GM12878 (cell line): ENCODE data around the gene CFLAR. TPM values are rescaled to one million over a fixed set of nuclear protein-coding genes. Genes with fewer than 3 reads are reported as not detected.

Source experiments
- ATAC-seq: fragments of 200-7000 bp; cut with Tn5 transposase; 3 replicates; pipeline ENCODE4 v1.9.1; 2020; ENCODE audit warnings: mild to moderate bottlenecking, moderate library complexity
- BruUV-seq: library from RNA; stranded (reverse); fragments of 400-500 nt; replicated peaks from 2 replicates; lab custom pipeline; 2021; lab: Mats Ljungman, UMichigan
- CTCF ChIA-PET: fragments of 300-600 bp; sonication (Branson Sonifier 250); formaldehyde crosslinking; extraction: SDS; loops from one replicate; lab custom pipeline; 2021; ENCODE audit warnings: inconsistent platforms; lab: Yijun Ruan, JAX
- POLR2A ChIA-PET: fragments of 350-600 bp; formaldehyde crosslinking; extraction: SDS; loops from one replicate; lab custom pipeline; 2021; ENCODE audit warnings: inconsistent platforms; lab: Charles Lee
- RAD21 ChIA-PET: fragments of 300-600 bp; sonication (Branson Sonifier 250); formaldehyde crosslinking; loops from one replicate; lab custom pipeline; 2023; ENCODE audit warnings: antibody characterized with exemption; ENCODE audit not compliant: unreplicated experiment; lab: Charles Lee
- SMC1A ChIA-PET: fragments of 300-600 bp; sonication (Branson Sonifier 250); formaldehyde crosslinking; loops from one replicate; lab custom pipeline; 2023; ENCODE audit not compliant: unreplicated experiment, uncharacterized antibody; lab: Charles Lee
- DNase-seq: peaks from one replicate; pipeline ENCODE4 v3.0.0-alpha.2; 2011; ENCODE audit warnings: low read depth, low spot score
- FAIRE-seq: peaks from 3 replicates; lab custom pipeline; 2011; peaks lifted over from hg19 to GRCh38; lab: Jason Lieb, UNC
- H2AFZ ChIP-seq: 2 replicates; pipeline ENCODE4 v1.6.0; 2011; ENCODE audit warnings: low read depth, low read length, control low read depth; ENCODE audit not compliant: control insufficient read depth
- H3K27ac ChIP-seq: 2 replicates; pipeline ENCODE4 v1.5.1; 2011; ENCODE audit warnings: control low read depth; ENCODE audit not compliant: control insufficient read depth, insufficient read depth
- H3K27me3 ChIP-seq, 2 experiments: replicated peaks in 1 of 2; 2 replicates each; pipeline versions ENCODE4 v1.6.0 to v1.6.1; 2011; ENCODE audit warnings: low read length in 1 of 2; ENCODE audit not compliant: control insufficient read depth in 2 of 2, insufficient read depth in 2 of 2
- H3K36me3 ChIP-seq, 2 experiments: 2 replicates each; pipeline ENCODE4 v1.5.1; 2011; ENCODE audit warnings: low read length in 1 of 2; ENCODE audit not compliant: control insufficient read depth in 2 of 2, insufficient read depth in 2 of 2
- H3K4me1 ChIP-seq: 2 replicates; pipeline ENCODE4 v1.6.1; 2011; ENCODE audit warnings: mild to moderate bottlenecking, low read length, moderate library complexity, mixed read lengths; ENCODE audit not compliant: control insufficient read depth, insufficient read depth
- H3K4me2 ChIP-seq: 2 replicates; pipeline ENCODE4 v1.6.0; 2011; ENCODE audit warnings: control low read depth; ENCODE audit not compliant: control insufficient read depth, insufficient read depth
- H3K4me3 ChIP-seq: fragments of 200-600 bp; sonication (generic); 2 replicates; pipeline ENCODE4 v1.5.1; 2016
- H3K79me2 ChIP-seq: 2 replicates; pipeline ENCODE4 v1.6.0; 2011; ENCODE audit warnings: low read length; ENCODE audit not compliant: control insufficient read depth, insufficient read depth
- H3K9ac ChIP-seq: 2 replicates; pipeline ENCODE4 v1.8.0; 2011; ENCODE audit warnings: low read length, control low read depth, mixed read lengths; ENCODE audit not compliant: control insufficient read depth, insufficient read depth
- H3K9me3 ChIP-seq: replicated peaks from 3 replicates; pipeline ENCODE4 v1.5.1; 2011; ENCODE audit warnings: mild to moderate bottlenecking, low read length; ENCODE audit not compliant: control insufficient read depth, insufficient read depth
- H4K20me1 ChIP-seq: 2 replicates; pipeline ENCODE4 v1.6.0; 2011; ENCODE audit not compliant: control insufficient read depth, insufficient read depth
- BCL11A ChIP-seq: IDR thresholded peaks from 2 replicates; pipeline ENCODE4 v1.6.1; 2011; ENCODE audit warnings: low read depth, low read length
- BRCA1 ChIP-seq: IDR thresholded peaks from 2 replicates; pipeline ENCODE4 v1.6.1; 2011; ENCODE audit warnings: low read depth, low read length, improper control_type of control experiment
- ETV6 ChIP-seq, 2 experiments: fragments of 450-650 bp in 1 of 2; IDR thresholded peaks in 1 of 2; conservative IDR thresholded peaks in 1 of 2; 2 replicates each; pipeline ENCODE4 v1.6.1; 2014; ENCODE audit warnings: antibody characterized with exemption in 1 of 2, borderline replicate concordance in 1 of 2, low read depth in 1 of 2, mild to moderate bottlenecking in 1 of 2, moderate library complexity in 1 of 2
- FOS ChIP-seq: IDR thresholded peaks from 3 replicates; pipeline ENCODE4 v1.6.1; 2011; ENCODE audit warnings: borderline replicate concordance; ENCODE audit not compliant: insufficient read length; ENCODE audit errors: extremely low read depth
- RELA ChIP-seq: fragments of 450-650 bp; IDR thresholded peaks from 2 replicates; pipeline ENCODE4 v1.8.0; 2014; ENCODE audit warnings: borderline replicate concordance; ENCODE audit not compliant: partially characterized antibody
- YY1 ChIP-seq: IDR thresholded peaks from 2 replicates; pipeline ENCODE4 v1.6.1; 2011; ENCODE audit warnings: low read depth, mild to moderate bottlenecking, low read length
- ZBED1 ChIP-seq: IDR thresholded peaks from 2 replicates; pipeline ENCODE4 v1.6.1; 2016; ENCODE audit warnings: borderline replicate concordance
- WGBS: methylation state at CpG from one replicate; pipeline ENCODE4 v1.1.6; 2016; ENCODE audit warnings: low lambda C conversion rate; ENCODE audit not compliant: insufficient replicate concordance, insufficient coverage; ENCODE audit errors: missing lambda C conversion rate; 5-methylcytosine and 5-hydroxymethylcytosine counted together
- in situ Hi-C: fragments of 300-500 bp; cut with MboI; formaldehyde crosslinking; loops from 9 replicates; pipeline ENCODE4 v1.14.3; 2018; ENCODE audit warnings: mixed read lengths
- intact Hi-C: fragments of 100-400 bp; cut with micrococcal nuclease; formaldehyde crosslinking; loops from one replicate; pipeline ENCODE4 v1.14.2; 2022; ENCODE audit not compliant: unreplicated experiment
- polyA plus RNA-seq, 11 experiments: library from polyadenylated mRNA; depleted of rRNA in 4 of 11; unstranded in 6 of 11; stranded (reverse) in 5 of 11; fragments of >200 nt; fragmentation: Nextera tagmentation in 4 of 11; fragmentation: Illumina TruSeq in 1 of 11; extraction: Ambion mirVana in 4 of 11; extraction: Trizol in 1 of 11; gene quantifications; 1 replicate in 1 of 11; 2 replicates in 10 of 11; pipeline versions ENCODE4 v1.2.1 to v1.2.3, GENCODE V29; 2011 to 2016; ENCODE audit warnings: inconsistent platforms in 2 of 11, missing spikeins in 2 of 11, low read depth in 1 of 11
- total RNA-seq, 4 experiments: library from RNA; depleted of rRNA in 3 of 4; stranded (reverse); fragments of >200 nt in 3 of 4; fragmentation: Illumina TruSeq in 1 of 4; extraction: Trizol in 1 of 4; gene quantifications; 2 replicates each; pipeline versions ENCODE4 v1.2.1 to v1.2.3, GENCODE V29; 2013 to 2021
- TF ChIP-seq, protein P1 (sequence below): fragments of 450-650 bp; IDR thresholded peaks from 2 replicates; pipeline ENCODE4 v1.6.1; 2016; ENCODE audit warnings: mild to moderate bottlenecking
- TF ChIP-seq, protein P2 (sequence below): fragments of 150-350 bp; IDR thresholded peaks from 2 replicates; pipeline ENCODE4 v1.6.1; 2016; ENCODE audit warnings: low read depth, low read length
- TF ChIP-seq, protein P3 (sequence below), 3 experiments: IDR thresholded peaks in 2 of 3; conservative IDR thresholded peaks in 1 of 3; 2 replicates each; pipeline ENCODE4 v1.5.1; 2011; ENCODE audit warnings: low read depth in 3 of 3, low read length in 3 of 3, mild to moderate bottlenecking in 3 of 3, control low read depth in 2 of 3, moderate library complexity in 2 of 3, inconsistent platforms in 1 of 3, mixed read lengths in 1 of 3; ENCODE audit not compliant: control insufficient read depth in 2 of 3, insufficient read depth in 1 of 3; ENCODE audit errors: extremely low read depth in 1 of 3
- TF ChIP-seq, protein P4 (sequence below): IDR thresholded peaks from 2 replicates; pipeline ENCODE4 v1.6.1; 2011; ENCODE audit warnings: low read depth, low read length, improper control_type of control experiment, borderline replicate concordance
- TF ChIP-seq, protein P5 (sequence below): IDR thresholded peaks from 2 replicates; pipeline ENCODE4 v1.6.1; 2012; ENCODE audit warnings: low read depth, low read length, improper control_type of control experiment

Gene CFLAR
- total and polyA plus RNA-seq, 10 of the 15 experiments (the other 5 are each of a cell fraction or from before 2014, with no cell fraction given): 80.6 to 181 (median 101) TPM

DNA sequence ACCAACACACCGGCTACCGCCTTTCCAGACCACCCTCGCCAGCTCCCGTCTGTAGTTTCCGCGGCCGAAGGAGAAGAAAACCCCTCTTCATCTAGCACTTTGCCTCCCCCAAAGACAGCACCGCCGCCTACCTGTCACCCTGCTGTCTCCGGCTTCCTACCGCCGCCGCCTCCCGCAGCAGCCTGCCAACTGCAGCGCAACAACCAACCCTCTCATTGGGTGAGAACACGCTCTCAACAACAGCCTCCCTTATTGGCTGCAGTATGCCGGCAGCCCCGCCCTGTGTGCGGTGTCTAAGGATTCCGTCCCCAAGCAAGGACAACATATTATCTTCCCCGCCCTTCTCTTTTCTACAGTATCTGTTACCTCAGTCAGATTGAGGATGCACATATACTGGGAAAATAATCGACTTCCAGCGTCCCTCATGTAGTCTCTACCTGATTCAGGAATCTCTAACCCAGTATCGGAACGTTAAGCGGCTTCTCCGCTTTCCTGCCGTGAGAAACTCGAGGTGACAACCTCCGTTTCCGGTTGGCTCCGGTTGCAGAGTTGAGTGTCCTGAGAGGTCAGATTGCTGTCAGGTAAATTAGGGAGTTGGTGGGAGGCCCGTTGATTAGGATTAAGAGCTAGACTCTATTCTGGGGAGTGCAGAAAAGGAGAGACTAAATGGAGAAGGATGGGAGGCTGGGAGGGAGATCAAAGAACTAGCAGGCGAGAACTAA lies 44.3 kb upstream of the CFLAR start, which contains the start of the genes HYCC2 and NDUFB3 (continued):
- TF ChIP-seq ETV6 (conservative IDR thresholded peaks at IDR 0.05 in 1 of 2, IDR thresholded peaks at IDR 0.05 in 1 of 2; ENCODE audit: borderline replicate concordance in 1 of 2, low read depth in 1 of 2): peak in 1 of 2 experiments; percentile 53; a peak in 1 of 4 replicates
- no peak for TF ChIP-seq BRCA1
- TF ChIP-seq RELA: peak; percentile 90
- TF ChIP-seq ZBED1: 0 out of 2 replicates have a peak, but pooled peaks have one; percentile 12
- TF ChIP-seq, protein P1, sequence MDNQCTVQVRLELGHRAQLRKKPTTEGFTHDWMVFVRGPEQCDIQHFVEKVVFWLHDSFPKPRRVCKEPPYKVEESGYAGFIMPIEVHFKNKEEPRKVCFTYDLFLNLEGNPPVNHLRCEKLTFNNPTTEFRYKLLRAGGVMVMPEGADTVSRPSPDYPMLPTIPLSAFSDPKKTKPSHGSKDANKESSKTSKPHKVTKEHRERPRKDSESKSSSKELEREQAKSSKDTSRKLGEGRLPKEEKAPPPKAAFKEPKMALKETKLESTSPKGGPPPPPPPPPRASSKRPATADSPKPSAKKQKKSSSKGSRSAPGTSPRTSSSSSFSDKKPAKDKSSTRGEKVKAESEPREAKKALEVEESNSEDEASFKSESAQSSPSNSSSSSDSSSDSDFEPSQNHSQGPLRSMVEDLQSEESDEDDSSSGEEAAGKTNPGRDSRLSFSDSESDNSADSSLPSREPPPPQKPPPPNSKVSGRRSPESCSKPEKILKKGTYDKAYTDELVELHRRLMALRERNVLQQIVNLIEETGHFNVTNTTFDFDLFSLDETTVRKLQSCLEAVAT: peak; percentile 91
- TF ChIP-seq YY1: no peak; the same call in 1 of the 2 replicates
- TF ChIP-seq BCL11A: no peak

DNA sequence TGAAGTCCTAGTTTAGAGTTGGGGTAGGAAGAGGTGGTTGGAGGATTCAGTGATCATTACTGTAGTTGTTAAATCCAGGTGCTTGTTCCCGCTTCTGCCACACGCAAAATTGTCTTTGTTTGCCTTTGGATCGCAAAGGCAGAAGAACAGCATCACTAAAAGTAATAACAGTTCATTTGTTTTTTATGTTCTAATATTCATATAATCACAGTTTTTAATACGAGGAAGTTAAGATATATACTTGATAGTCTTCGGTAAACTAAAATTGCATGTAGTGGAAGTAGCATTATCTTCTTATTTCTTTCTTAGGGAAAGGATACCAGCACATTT lies 43.8 kb upstream of the CFLAR start:
- intact Hi-C loops (loop anchor here (5.0 to 10.0 kb wide), 2 partner anchors 85 to 257 kb away; partner anchors contain the start of gene BZW1), in situ Hi-C loops (loop anchor here (5.0 kb wide), 2 partner anchors 105 to 165 kb away; no protein-coding TSS in a partner anchor)
- no peaks in the 10 kb centered on the region for H3K27me3 ChIP-seq
- H2AFZ ChIP-seq: peak overlapping the region; percentile 99
- H3K27ac ChIP-seq: peak overlapping the region; percentile 92
- WGBS: under 1% methylated on average over 5 of the region's 5 CpGs
- peak overlapping the region; percentile 80 for H3K4me3 ChIP-seq
- SMC1A ChIA-PET: interaction anchor here (0.6 to 1.4 kb wide), 7 partner anchors 43 to 110 kb away, joined by 3 to 6 read pairs (median 3); partner anchors contain the start of genes CASP10 and CFLAR
- H3K4me2 ChIP-seq: peak overlapping the region; percentile 62
- CTCF ChIA-PET: interaction anchor here (0.7 to 8.2 kb wide), 9 partner anchors 86 to 272 kb away, joined by 3 to 256 read pairs (median 6); partner anchors contain the start of genes NIF3L1 and ORC2
- peak; percentile 7 for ATAC-seq
- POLR2A ChIA-PET: interaction anchor here (1.4 to 4.5 kb wide), 3 partner anchors 45 to 208 kb away, joined by 3 to 20 read pairs (median 3); partner anchors contain the start of gene CLK1
- peaks cover 23% of the 10 kb centered on the region for H3K4me1 ChIP-seq
- H3K79me2 ChIP-seq: peaks cover 78% of the 10 kb centered on the region
- DNase-seq: no peak
- TSS peak; percentile 92 for BruUV-seq
- no peaks in the 10 kb centered on the region for H4K20me1 ChIP-seq
- H3K36me3 ChIP-seq: no peaks in the 10 kb centered on the region
- RAD21 ChIA-PET: interaction anchor here (0.8 to 1.9 kb wide), 6 partner anchors 45 to 359 kb away, joined by 3 to 9 read pairs (median 4); partner anchors contain the start of gene CFLAR
- no peak for FAIRE-seq
- H3K9me3 ChIP-seq: no peaks in the 10 kb centered on the region
- peak overlapping the region; percentile 84 for H3K9ac ChIP-seq
- TF ChIP-seq FOS: no peak
- TF ChIP-seq, protein P2, sequence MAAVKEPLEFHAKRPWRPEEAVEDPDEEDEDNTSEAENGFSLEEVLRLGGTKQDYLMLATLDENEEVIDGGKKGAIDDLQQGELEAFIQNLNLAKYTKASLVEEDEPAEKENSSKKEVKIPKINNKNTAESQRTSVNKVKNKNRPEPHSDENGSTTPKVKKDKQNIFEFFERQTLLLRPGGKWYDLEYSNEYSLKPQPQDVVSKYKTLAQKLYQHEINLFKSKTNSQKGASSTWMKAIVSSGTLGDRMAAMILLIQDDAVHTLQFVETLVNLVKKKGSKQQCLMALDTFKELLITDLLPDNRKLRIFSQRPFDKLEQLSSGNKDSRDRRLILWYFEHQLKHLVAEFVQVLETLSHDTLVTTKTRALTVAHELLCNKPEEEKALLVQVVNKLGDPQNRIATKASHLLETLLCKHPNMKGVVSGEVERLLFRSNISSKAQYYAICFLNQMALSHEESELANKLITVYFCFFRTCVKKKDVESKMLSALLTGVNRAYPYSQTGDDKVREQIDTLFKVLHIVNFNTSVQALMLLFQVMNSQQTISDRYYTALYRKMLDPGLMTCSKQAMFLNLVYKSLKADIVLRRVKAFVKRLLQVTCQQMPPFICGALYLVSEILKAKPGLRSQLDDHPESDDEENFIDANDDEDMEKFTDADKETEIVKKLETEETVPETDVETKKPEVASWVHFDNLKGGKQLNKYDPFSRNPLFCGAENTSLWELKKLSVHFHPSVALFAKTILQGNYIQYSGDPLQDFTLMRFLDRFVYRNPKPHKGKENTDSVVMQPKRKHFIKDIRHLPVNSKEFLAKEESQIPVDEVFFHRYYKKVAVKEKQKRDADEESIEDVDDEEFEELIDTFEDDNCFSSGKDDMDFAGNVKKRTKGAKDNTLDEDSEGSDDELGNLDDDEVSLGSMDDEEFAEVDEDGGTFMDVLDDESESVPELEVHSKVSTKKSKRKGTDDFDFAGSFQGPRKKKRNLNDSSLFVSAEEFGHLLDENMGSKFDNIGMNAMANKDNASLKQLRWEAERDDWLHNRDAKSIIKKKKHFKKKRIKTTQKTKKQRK: no peak
- TF ChIP-seq, protein P3, sequence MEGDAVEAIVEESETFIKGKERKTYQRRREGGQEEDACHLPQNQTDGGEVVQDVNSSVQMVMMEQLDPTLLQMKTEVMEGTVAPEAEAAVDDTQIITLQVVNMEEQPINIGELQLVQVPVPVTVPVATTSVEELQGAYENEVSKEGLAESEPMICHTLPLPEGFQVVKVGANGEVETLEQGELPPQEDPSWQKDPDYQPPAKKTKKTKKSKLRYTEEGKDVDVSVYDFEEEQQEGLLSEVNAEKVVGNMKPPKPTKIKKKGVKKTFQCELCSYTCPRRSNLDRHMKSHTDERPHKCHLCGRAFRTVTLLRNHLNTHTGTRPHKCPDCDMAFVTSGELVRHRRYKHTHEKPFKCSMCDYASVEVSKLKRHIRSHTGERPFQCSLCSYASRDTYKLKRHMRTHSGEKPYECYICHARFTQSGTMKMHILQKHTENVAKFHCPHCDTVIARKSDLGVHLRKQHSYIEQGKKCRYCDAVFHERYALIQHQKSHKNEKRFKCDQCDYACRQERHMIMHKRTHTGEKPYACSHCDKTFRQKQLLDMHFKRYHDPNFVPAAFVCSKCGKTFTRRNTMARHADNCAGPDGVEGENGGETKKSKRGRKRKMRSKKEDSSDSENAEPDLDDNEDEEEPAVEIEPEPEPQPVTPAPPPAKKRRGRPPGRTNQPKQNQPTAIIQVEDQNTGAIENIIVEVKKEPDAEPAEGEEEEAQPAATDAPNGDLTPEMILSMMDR (IDR thresholded peaks at IDR 0.05 in 2 of 3, conservative IDR thresholded peaks at IDR 0.05 in 1 of 3; ENCODE audit: control insufficient read depth in 2 of 3, extremely low read depth in 1 of 3, insufficient read depth in 1 of 3, low read depth in 3 of 3, low read length in 3 of 3): no peak
- TF ChIP-seq, protein P4, sequence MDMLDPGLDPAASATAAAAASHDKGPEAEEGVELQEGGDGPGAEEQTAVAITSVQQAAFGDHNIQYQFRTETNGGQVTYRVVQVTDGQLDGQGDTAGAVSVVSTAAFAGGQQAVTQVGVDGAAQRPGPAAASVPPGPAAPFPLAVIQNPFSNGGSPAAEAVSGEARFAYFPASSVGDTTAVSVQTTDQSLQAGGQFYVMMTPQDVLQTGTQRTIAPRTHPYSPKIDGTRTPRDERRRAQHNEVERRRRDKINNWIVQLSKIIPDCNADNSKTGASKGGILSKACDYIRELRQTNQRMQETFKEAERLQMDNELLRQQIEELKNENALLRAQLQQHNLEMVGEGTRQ: no peak
- TF ChIP-seq, protein P5, sequence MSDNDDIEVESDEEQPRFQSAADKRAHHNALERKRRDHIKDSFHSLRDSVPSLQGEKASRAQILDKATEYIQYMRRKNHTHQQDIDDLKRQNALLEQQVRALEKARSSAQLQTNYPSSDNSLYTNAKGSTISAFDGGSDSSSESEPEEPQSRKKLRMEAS: no peak
